GM21529 (cell line): ENCODE measurements around the gene LPIN1.

Experiments used
- ATAC-seq: cut with Tn5 transposase; IDR thresholded peaks from one replicate; pipeline ENCODE4 v1.9.1; 2021; ENCODE audit not compliant: unreplicated experiment

Gene LPIN1

GRCh38 chr2:11863513-11864328, 117.3 kb downstream of the LPIN1 start:
- peak; percentile 35 for ATAC-seq

- ATAC-seq, result no peak
Measured at GRCh38 chr2:11864724-11865123, 118.3 kb downstream of the LPIN1 start.

GRCh38 chr2:11865378-11865777, 118.9 kb downstream of the LPIN1 start:
- peak; percentile 23 for ATAC-seq

- ATAC-seq, result no peak
Measured at GRCh38 chr2:11865805-11866204, 119.4 kb downstream of the LPIN1 start.

- no peak for ATAC-seq
Measured at GRCh38 chr2:11866358-11867335, 120.2 kb downstream of the LPIN1 start.

GRCh38 chr2:11867926-11868325, 121.5 kb downstream of the LPIN1 start:
- ATAC-seq, result no peak

- ATAC-seq, result no peak
Measured at GRCh38 chr2:11869391-11869991, 123.1 kb downstream of the LPIN1 start.

- ATAC-seq, result no peak
Measured at GRCh38 chr2:11870064-11870463, 123.6 kb downstream of the LPIN1 start.

GRCh38 chr2:11870584-11870983, 124.2 kb downstream of the LPIN1 start:
- ATAC-seq, result peak; percentile 51

- no peak for ATAC-seq
Measured at GRCh38 chr2:11871421-11871820, 125.0 kb downstream of the LPIN1 start.

GRCh38 chr2:11872247-11872947, 126.0 kb downstream of the LPIN1 start:
- no peak for ATAC-seq

GRCh38 chr2:11872948-11873269, 126.5 kb downstream of the LPIN1 start:
- ATAC-seq, result no peak

- ATAC-seq, result no peak
Measured at GRCh38 chr2:11873356-11874154, 127.1 kb downstream of the LPIN1 start.

- ATAC-seq, result no peak
Measured at GRCh38 chr2:11874861-11875260, 128.4 kb downstream of the LPIN1 start.

GRCh38 chr2:11875481-11875880, 129.0 kb downstream of the LPIN1 start:
- no peak for ATAC-seq

- ATAC-seq, result no peak
Measured at GRCh38 chr2:11876436-11876835, 130.0 kb downstream of the LPIN1 start.

- ATAC-seq, result no peak
Measured at GRCh38 chr2:11876889-11877288, 130.5 kb downstream of the LPIN1 start.
